Vagina (tissue), 2 donors: Measurements from ENCODE around the gene RNF223. TPM values are rescaled to one million over a fixed set of nuclear protein-coding genes. Genes with fewer than 3 reads are reported as not detected.
A peak's percentile ranks its signal among the peaks of the same experiment; 100 is the strongest.
"Not testable (repeated sequence)": the region's sequence is repeated elsewhere in the genome, so short reads cannot be mapped to it uniquely, and the experiment has no call there.

ENCODE experiments used
- DNase-seq, 2 donors: peaks; one replicate each; pipeline ENCODE4 v3.0.0-alpha.2; 2017; ENCODE audit errors: extremely low spot score in 2 of 2
- H3K27ac ChIP-seq: fragments of 200-600 bp; sonication (generic); one replicate; pipeline ENCODE4 v1.5.1; 2019
- H3K27me3 ChIP-seq: fragments of 200-600 bp; sonication (generic); one replicate; pipeline ENCODE4 v1.5.1; 2019
- H3K36me3 ChIP-seq, 2 donors: fragments of 200-600 bp; sonication (generic); one replicate each; pipeline ENCODE4 v1.5.1; 2017 to 2019
- H3K4me1 ChIP-seq: fragments of 200-600 bp; sonication (generic); one replicate; pipeline ENCODE4 v1.5.1; 2019
- H3K4me3 ChIP-seq, 2 donors: fragments of 200-600 bp; sonication (generic); 1 replicate in 1 of 2; 2 replicates in 1 of 2; pipeline ENCODE4 v1.5.1; 2016 to 2019
- H3K9me3 ChIP-seq: fragments of 200-600 bp; sonication (generic); one replicate; pipeline ENCODE4 v1.5.1; 2019
- POLR2A ChIP-seq, 2 donors: fragments of 450-650 bp; IDR thresholded peaks; one replicate each; pipeline ENCODE4 v1.6.1; 2017; ENCODE audit warnings: antibody characterized with exemption in 2 of 2, mild to moderate bottlenecking in 2 of 2, moderate library complexity in 2 of 2
- POLR2AphosphoS5 ChIP-seq, 2 donors: sonication (generic); formaldehyde crosslinking; IDR thresholded peaks; one replicate each; pipeline ENCODE4 v1.9.0; 2017; ENCODE audit warnings: antibody characterized with exemption in 2 of 2, mild to moderate bottlenecking in 2 of 2, low read depth in 1 of 2; ENCODE audit not compliant: insufficient read depth in 1 of 2
- intact Hi-C: fragments of 100-400 bp; cut with DNase I; formaldehyde crosslinking; loops from one replicate; pipeline ENCODE4 v1.15.1; 2023
- total RNA-seq: library from RNA; depleted of rRNA; stranded (reverse); fragments of >200 nt; gene quantifications from one replicate; pipeline ENCODE4 v1.2.3, GENCODE V29; 2016
- TF ChIP-seq, protein P1 (sequence below), 3 experiments: fragments of 450-650 bp in 2 of 3; fragments of 200-600 bp in 1 of 3; sonication (generic) in 1 of 3; IDR thresholded peaks; one replicate each; pipeline ENCODE4 v1.5.1; 2017 to 2019; ENCODE audit warnings: antibody characterized with exemption in 3 of 3, mild to moderate bottlenecking in 2 of 3, moderate library complexity in 2 of 3

RNF223 gene
- total RNA-seq, 1 donor from 2014 or later: 4.9 TPM

DNA sequence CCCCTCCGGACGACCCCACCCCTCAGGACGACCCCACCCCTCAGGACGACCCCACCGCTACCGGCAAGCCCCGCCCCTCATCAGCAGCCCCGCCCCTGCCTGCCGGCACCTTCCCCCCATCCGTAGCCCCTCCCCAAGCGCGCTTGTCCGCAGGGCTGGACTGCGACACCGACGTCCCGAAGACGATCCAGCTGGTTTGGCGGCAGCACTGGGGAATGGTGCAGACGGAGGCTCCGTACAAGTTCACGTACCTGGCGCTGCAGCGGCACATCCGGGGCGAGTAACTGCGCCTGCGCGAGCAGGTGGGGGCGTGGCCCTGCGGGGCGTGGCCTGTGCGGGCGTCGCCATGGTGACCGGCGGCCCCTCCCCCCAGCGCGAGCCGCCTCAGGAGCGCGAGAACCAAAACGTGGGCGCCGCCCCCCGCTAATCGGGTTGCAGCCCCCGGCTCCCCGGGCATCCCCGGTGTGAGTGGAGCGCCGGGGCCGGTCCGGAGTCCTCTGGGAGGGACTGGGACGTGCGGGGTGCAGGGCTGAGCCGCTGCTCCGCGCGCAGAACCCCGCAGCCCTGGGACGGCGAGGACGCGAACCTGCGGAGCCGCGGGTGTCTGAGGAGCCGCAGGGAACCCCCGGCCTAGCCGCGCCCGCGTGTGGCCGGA is 4.9 kb downstream of the RNF223 start:
- no peak for TF ChIP-seq POLR2A (IDR thresholded peaks at IDR 0.05)
- no peak for TF ChIP-seq POLR2AphosphoS5 (IDR thresholded peaks at IDR 0.05; ENCODE audit: insufficient read depth in 1 of 2, low read depth in 1 of 2)
- TF ChIP-seq, protein P1, sequence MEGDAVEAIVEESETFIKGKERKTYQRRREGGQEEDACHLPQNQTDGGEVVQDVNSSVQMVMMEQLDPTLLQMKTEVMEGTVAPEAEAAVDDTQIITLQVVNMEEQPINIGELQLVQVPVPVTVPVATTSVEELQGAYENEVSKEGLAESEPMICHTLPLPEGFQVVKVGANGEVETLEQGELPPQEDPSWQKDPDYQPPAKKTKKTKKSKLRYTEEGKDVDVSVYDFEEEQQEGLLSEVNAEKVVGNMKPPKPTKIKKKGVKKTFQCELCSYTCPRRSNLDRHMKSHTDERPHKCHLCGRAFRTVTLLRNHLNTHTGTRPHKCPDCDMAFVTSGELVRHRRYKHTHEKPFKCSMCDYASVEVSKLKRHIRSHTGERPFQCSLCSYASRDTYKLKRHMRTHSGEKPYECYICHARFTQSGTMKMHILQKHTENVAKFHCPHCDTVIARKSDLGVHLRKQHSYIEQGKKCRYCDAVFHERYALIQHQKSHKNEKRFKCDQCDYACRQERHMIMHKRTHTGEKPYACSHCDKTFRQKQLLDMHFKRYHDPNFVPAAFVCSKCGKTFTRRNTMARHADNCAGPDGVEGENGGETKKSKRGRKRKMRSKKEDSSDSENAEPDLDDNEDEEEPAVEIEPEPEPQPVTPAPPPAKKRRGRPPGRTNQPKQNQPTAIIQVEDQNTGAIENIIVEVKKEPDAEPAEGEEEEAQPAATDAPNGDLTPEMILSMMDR (IDR thresholded peaks at IDR 0.05): no peak
- H3K4me1 ChIP-seq: peaks cover 24% of the 10 kb centered on the region
- H3K9me3 ChIP-seq: no peaks in the 10 kb centered on the region
- intact Hi-C loops: no loop called here
- H3K27ac ChIP-seq: peak overlapping the region; percentile 73
- peak overlapping the region; percentile 40 to 48 for H3K4me3 ChIP-seq
- no peaks in the 10 kb centered on the region for H3K36me3 ChIP-seq
- H3K27me3 ChIP-seq: no peaks in the 10 kb centered on the region
- no peak for DNase-seq

DNA sequence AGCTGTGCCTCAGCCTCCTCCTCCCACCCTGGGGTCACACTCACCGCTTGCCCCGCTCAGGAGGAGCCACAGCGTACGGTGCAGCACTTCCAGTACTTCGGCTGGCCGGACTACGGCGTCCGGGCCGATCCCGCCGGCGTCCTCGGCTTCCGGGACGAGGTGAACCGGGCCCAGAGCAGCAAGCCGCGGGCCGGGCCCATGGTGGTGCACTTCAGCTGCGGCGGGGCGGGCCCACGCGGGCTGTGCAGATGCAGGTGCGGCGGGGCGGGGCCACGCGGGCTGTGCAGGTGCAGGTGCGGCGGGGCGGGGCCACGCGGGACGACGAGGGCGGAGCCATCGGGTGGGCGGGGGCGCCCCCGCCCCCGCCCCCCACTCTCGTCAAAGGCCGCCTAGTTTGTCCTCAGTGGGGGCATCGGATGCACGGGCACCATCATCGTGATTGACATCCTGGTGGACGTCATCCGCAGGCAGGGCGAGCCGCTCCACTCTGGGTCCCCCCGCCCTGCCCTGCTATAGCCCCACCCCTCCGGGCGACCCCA is 5.5 kb downstream of the RNF223 start:
- DNase-seq: no peak
- Histone ChIP-seq H3K27ac (peak overlapping the region; percentile 73), H3K9me3 (no peaks in the 10 kb centered on the region), H3K36me3 (no peaks in the 10 kb centered on the region), H3K27me3 (no peaks in the 10 kb centered on the region), H3K4me1 (peaks cover 30% of the 10 kb centered on the region), H3K4me3 (peak overlapping the region; percentile 40 to 48)
- intact Hi-C loops: no loop called here
- no peak for TF ChIP-seq POLR2AphosphoS5 (IDR thresholded peaks at IDR 0.05; ENCODE audit: insufficient read depth in 1 of 2, low read depth in 1 of 2)

DNA sequence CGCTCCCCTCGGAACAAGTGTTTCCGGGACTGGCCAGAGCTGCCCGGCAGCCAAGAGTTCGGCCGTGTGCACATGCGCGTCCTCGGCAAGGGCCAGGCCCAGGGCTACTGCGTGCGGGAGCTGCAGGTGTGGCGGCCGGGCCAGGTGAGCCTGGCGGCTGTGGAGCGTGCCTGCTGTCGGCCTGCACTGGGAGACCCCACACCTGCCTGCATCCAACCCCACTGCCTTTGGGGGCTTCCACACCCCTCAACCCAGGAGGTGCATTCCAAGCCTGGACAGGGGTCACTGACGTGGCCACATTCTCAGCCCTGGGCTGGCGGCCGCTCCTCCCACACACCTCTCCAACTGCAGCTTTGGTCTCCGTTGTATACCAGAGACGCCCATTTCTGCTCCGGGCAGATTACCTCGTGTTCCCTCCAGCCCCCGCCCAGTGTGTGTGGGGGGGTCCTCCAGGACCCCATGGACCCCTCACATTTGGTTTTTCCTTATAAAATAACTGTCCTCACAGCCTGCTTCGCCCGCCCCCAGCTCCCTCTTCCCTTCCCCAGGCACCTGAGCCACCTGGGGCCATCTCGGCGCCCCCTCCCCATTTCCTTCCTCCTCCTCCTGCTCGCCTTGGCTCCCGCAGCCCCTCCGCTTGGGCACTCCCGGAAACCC is 6.1 kb downstream of the RNF223 start:
- Histone ChIP-seq H3K4me3 (peak overlapping the region in 1 of 2 donors; percentile 40), H3K9me3 (no peaks in the 10 kb centered on the region), H3K27ac (peak overlapping the region; percentile 73), H3K36me3 (no peaks in the 10 kb centered on the region), H3K4me1 (peaks cover 33% of the 10 kb centered on the region), H3K27me3 (no peaks in the 10 kb centered on the region)
- intact Hi-C loops: no loop called here
- no peak for DNase-seq
- TF ChIP-seq POLR2A (IDR thresholded peaks at IDR 0.05) (no peak), POLR2AphosphoS5 (IDR thresholded peaks at IDR 0.05; ENCODE audit: insufficient read depth in 1 of 2, low read depth in 1 of 2) (no peak)
- TF ChIP-seq, protein P1 (IDR thresholded peaks at IDR 0.05): no peak

DNA sequence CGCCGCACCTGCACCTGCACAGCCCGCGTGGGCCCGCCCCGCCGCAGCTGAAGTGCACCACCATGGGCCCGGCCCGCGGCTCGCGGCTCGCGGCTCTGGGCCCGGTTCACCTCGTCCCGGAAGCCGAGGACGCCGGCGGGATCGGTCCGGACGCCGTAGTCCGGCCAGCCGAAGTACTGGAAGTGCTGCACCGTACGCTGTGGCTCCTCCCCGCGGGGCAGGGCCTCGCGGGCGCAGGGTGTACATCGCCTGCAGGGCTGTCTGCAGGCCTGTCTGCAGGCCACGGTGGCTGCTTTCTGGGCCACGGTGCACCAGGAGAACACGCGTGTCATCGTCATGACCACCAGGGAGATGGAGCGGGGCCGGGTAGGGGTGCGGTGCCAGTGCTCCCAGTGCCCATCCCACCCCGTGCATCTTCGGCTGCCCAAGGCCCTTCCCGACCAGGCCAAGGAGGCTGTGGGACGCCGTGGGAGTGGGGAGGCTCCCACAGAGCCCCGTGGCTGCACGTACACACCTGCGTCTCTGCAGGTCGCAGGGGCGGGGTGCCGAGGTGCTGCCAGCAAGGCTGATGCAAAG is 6.7 kb downstream of the RNF223 start:
- intact Hi-C loops: no loop called here
- Histone ChIP-seq H3K4me1 (peaks cover 35% of the 10 kb centered on the region), H3K4me3 (no peak overlapping the region), H3K27me3 (peaks cover 3% of the 10 kb centered on the region), H3K9me3 (no peaks in the 10 kb centered on the region), H3K36me3 (no peaks in the 10 kb centered on the region), H3K27ac (no peak overlapping the region)
- DNase-seq: no peak
- TF ChIP-seq POLR2A (IDR thresholded peaks at IDR 0.05) (no peak), POLR2AphosphoS5 (IDR thresholded peaks at IDR 0.05; ENCODE audit: insufficient read depth in 1 of 2, low read depth in 1 of 2) (no peak)
- TF ChIP-seq, protein P1 (IDR thresholded peaks at IDR 0.05): no peak

DNA sequence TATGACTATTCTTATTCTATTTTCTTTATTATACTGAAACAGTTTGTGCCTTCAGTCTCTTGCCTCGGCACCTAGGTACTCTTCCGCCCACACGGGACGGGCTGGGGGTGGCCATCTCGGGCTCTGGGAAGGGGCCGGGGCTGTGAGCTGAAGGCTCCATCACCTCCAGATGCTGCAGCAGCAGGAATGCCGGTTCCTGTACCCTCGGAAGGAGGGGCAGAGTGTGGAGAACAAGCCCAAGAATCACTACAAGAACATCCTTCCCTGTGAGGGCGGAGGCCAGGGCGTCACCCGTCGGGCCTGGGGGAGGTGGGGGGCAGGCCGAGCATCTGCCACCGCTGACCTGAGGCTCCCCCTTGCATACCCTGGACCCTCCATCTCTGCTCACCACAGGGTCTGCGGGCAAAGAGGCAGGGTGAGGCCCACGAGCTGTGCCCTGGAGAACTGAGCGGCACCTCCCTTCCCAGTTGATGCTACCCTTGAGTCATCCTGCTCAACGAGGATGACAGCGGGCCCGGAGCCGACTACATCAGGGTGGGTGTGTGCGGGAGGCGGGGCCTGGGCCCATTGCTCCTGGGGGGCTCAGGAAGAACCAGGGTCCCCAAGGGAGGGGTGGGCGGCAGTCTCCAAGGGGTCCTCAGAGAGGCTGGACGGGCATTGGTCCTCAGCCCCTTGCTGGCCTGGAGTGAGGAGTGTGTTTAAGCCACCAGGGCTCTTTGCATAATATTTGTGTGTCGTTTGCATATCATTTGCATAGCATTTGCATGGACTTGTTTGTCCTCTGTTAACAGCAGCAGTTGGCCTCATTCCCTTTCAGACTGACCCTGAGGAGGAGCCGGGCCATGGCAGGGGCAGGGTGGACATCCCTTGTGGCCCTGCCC is 7.5 kb downstream of the RNF223 start:
- H3K27me3 ChIP-seq: peaks cover 5% of the 10 kb centered on the region
- peak overlapping the region in 1 of 2 donors; percentile 15 for H3K4me3 ChIP-seq
- peaks cover 38% of the 10 kb centered on the region for H3K4me1 ChIP-seq
- no peaks in the 10 kb centered on the region for H3K36me3 ChIP-seq
- H3K27ac ChIP-seq: no peak overlapping the region
- no peak for DNase-seq
- intact Hi-C loops: no loop called here
- H3K9me3 ChIP-seq: no peaks in the 10 kb centered on the region
- no peak for TF ChIP-seq POLR2A (IDR thresholded peaks at IDR 0.05)
- TF ChIP-seq POLR2AphosphoS5 (IDR thresholded peaks at IDR 0.05; ENCODE audit: insufficient read depth in 1 of 2, low read depth in 1 of 2): no peak
- TF ChIP-seq, protein P1 (IDR thresholded peaks at IDR 0.05): no peak

DNA sequence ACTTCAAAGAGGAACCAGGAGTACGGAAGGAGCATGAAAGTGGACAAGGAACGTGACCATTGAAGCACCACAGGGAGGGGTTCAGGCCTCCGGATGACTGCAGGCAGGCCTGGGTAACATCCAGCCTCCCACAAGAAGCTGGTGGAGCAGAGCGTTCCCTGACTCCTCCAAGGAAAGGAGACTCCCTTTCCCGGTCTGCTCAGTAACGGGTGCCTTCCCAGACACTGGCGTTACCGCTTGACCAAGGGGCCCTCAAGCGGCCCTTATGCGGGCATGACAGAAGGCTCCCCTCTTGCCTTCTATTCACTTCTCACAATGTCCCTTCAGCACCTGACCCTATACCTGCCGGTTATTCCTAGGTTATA is 8.2 kb downstream of the RNF223 start:
- H3K36me3 ChIP-seq, DNase-seq, H3K27ac ChIP-seq, H3K27me3 ChIP-seq, H3K4me3 ChIP-seq, intact Hi-C loops, H3K9me3 ChIP-seq: not testable (repeated sequence)
- H3K4me1 ChIP-seq: peaks cover 38% of the 10 kb centered on the region
